CD14-positive monocyte (primary cell): ENCODE data around the gene RHOT2. TPM values are rescaled to one million over a fixed set of nuclear protein-coding genes. Genes with fewer than 3 reads are reported as not detected.
A peak's percentile ranks its signal among the peaks of the same experiment; 100 is the strongest.

ENCODE experiments used
- DNase-seq, 3 donors: peaks; one replicate each; pipeline ENCODE4 v3.0.0-alpha.2; 2011 to 2022
- H2AFZ ChIP-seq: 2 replicates; pipeline ENCODE4 v1.6.0; 2012; ENCODE audit warnings: mild to moderate bottlenecking, low read depth, low read length, inconsistent platforms; ENCODE audit not compliant: insufficient read depth, poor library complexity, severe bottlenecking
- H3K27ac ChIP-seq, 2 donors: 1 replicate in 1 of 2; 2 replicates in 1 of 2; pipeline ENCODE4 v1.5.1; 2012 to 2013; ENCODE audit warnings: low read length in 2 of 2, control low read depth in 1 of 2, inconsistent platforms in 1 of 2, low read depth in 1 of 2, mild to moderate bottlenecking in 1 of 2
- H3K27me3 ChIP-seq, 2 donors: one replicate each; pipeline versions ENCODE4 v1.6.0 to v1.6.1; 2011 to 2013; ENCODE audit warnings: low read length in 2 of 2; ENCODE audit not compliant: control insufficient read depth in 2 of 2, insufficient read depth in 2 of 2
- H3K36me3 ChIP-seq, 2 donors: replicated peaks in 1 of 2; 1 replicate in 1 of 2; 2 replicates in 1 of 2; pipeline versions ENCODE4 v1.5.1 to v1.6.1; 2012 to 2013; ENCODE audit warnings: low read length in 2 of 2, control low read depth in 1 of 2, inconsistent platforms in 1 of 2, mild to moderate bottlenecking in 1 of 2; ENCODE audit not compliant: insufficient read depth in 2 of 2, control insufficient read depth in 1 of 2
- H3K4me1 ChIP-seq, 2 donors: 1 replicate in 1 of 2; 2 replicates in 1 of 2; pipeline versions ENCODE4 v1.5.1 to v1.6.1; 2012 to 2013; ENCODE audit warnings: low read length in 2 of 2, control low read depth in 1 of 2, inconsistent platforms in 1 of 2, mild to moderate bottlenecking in 1 of 2, moderate library complexity in 1 of 2; ENCODE audit not compliant: insufficient read depth in 2 of 2, control insufficient read depth in 1 of 2
- H3K4me2 ChIP-seq: replicated peaks from 2 replicates; pipeline ENCODE3; 2012; ENCODE audit warnings: low read length, moderate library complexity, mild to moderate bottlenecking; ENCODE audit not compliant: poor library complexity, severe bottlenecking; ENCODE audit errors: extremely low read depth
- H3K4me3 ChIP-seq, 3 experiments: fragments of 200-600 bp in 1 of 3; sonication (generic) in 1 of 3; replicated peaks in 1 of 3; 1 replicate in 2 of 3; 2 replicates in 1 of 3; pipeline ENCODE4 v1.5.1; 2011 to 2013; ENCODE audit warnings: low read length in 3 of 3, mild to moderate bottlenecking in 3 of 3, control low read depth in 2 of 3, low read depth in 2 of 3, inconsistent platforms in 1 of 3, moderate library complexity in 1 of 3
- H3K79me2 ChIP-seq: 2 replicates; pipeline ENCODE4 v1.6.0; 2012; ENCODE audit warnings: mild to moderate bottlenecking, control low read depth, inconsistent platforms, low read length, moderate library complexity; ENCODE audit not compliant: insufficient read depth
- H3K9ac ChIP-seq: 2 replicates; pipeline ENCODE4 v1.6.0; 2017; ENCODE audit warnings: low read length, mild to moderate bottlenecking; ENCODE audit not compliant: insufficient read depth, poor library complexity, severe bottlenecking
- H3K9me3 ChIP-seq, 2 donors: replicated peaks in 1 of 2; 1 replicate in 1 of 2; 2 replicates in 1 of 2; pipeline versions ENCODE4 v1.5.1 to v1.6.1; 2012 to 2013; ENCODE audit warnings: low read length in 2 of 2, control low read depth in 1 of 2; ENCODE audit not compliant: control insufficient read depth in 1 of 2, insufficient read depth in 1 of 2
- H4K20me1 ChIP-seq: 2 replicates; pipeline ENCODE4 v1.6.0; 2012; ENCODE audit warnings: mild to moderate bottlenecking, low read length, control low read depth, moderate library complexity; ENCODE audit not compliant: insufficient read depth
- H3K27ac Mint-ChIP-seq, 7 donors: one replicate each; pipeline ENCODE4 v1.8.0; 2020; ENCODE audit warnings: mild to moderate bottlenecking in 7 of 7, mixed read lengths in 7 of 7, moderate library complexity in 6 of 7, inconsistent platforms in 2 of 7
- H3K27me3 Mint-ChIP-seq, 3 donors: one replicate each; pipeline ENCODE4 v1.8.0; 2021 to 2022; ENCODE audit warnings: low read depth in 3 of 3, mild to moderate bottlenecking in 3 of 3, mixed read lengths in 3 of 3, moderate library complexity in 3 of 3, inconsistent platforms in 1 of 3
- H3K36me3 Mint-ChIP-seq, 2 donors: one replicate each; pipeline ENCODE4 v1.8.0; 2020; ENCODE audit warnings: mixed read lengths in 2 of 2, inconsistent platforms in 1 of 2, mild to moderate bottlenecking in 1 of 2
- H3K4me1 Mint-ChIP-seq: one replicate; pipeline ENCODE4 v1.8.0; 2020; ENCODE audit warnings: mild to moderate bottlenecking, mixed read lengths
- H3K4me3 Mint-ChIP-seq, 2 donors: one replicate each; pipeline ENCODE4 v1.8.0; 2020; ENCODE audit warnings: mild to moderate bottlenecking in 2 of 2, mixed read lengths in 2 of 2, moderate library complexity in 1 of 2
- H3K9me3 Mint-ChIP-seq, 7 donors: one replicate each; pipeline ENCODE4 v1.8.0; 2020 to 2022; ENCODE audit warnings: mixed read lengths in 7 of 7, mild to moderate bottlenecking in 6 of 7, moderate library complexity in 6 of 7, inconsistent platforms in 2 of 7
- CTCF ChIP-seq: fragments of 200-600 bp; IDR thresholded peaks from one replicate; pipeline ENCODE4 v1.8.0; 2022; ENCODE audit warnings: antibody characterized with exemption, mild to moderate bottlenecking
- WGBS: methylation state at CpG from one replicate; pipeline ENCODE4 v1.1.5; 2013; ENCODE audit warnings: missing lambda C conversion rate; ENCODE audit not compliant: insufficient coverage; 5-methylcytosine and 5-hydroxymethylcytosine counted together
- intact Hi-C, 2 donors: fragments of 100-400 bp; cut with micrococcal nuclease; formaldehyde crosslinking; loops; one replicate each; pipeline versions ENCODE4 v1.15.0 to v1.15.1; 2023
- polyA plus RNA-seq, 3 donors: library from polyadenylated mRNA; depleted of rRNA in 1 of 3; unstranded in 2 of 3; stranded (reverse) in 1 of 3; fragments of 300-500 nt in 2 of 3; fragments of >200 nt in 1 of 3; fragmentation: Illumina TruSeq in 2 of 3; gene quantifications; 1 replicate in 2 of 3; 2 replicates in 1 of 3; pipeline ENCODE4 v1.2.3, GENCODE V29; 2012 to 2021

The RHOT2 gene
- polyA plus RNA-seq, 3 donors: 25.4 to 276 (median 26.3) TPM

DNA sequence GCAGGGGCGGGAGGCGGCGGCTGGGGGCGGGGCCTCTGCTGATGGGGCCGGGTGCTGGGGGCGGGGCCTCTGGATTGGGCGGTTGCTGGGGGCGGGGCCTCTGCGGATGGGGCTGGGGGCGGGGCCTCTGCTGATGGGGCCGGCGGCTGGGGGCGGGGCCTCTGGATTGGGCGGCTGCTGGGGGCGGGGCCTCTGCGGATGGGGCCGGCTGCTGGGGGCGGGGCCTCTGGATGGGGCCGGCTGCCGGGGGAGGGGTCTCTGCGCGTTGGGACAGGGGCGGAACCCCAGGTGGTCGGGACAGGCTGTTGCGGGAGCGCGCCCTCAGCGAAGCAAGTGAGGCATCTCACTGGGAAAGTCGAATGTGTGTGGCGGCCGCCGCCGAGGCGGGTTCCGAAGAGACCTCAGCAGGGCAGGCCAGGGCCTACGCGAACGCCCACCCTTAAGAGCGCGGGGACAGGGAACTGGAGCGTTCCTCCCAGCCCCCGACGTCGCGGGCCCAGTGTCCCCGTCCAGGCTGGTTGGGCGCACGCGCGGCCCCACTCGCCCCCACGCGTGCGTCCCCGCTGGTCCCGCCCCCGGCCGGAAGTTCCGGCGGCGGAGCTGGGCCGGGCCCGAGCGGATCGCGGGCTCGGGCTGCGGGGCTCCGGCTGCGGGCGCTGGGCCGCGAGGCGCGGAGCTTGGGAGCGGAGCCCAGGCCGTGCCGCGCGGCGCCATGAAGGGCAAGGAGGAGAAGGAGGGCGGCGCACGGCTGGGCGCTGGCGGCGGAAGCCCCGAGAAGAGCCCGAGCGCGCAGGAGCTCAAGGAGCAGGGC is 12.1 kb downstream of the RHOT2 start, which contains the start of gene STUB1:
TSS of gene STUB1 (plus strand) at position 597 of the 811 bp plus-strand sequence. CDS start at position 713, 116 bp downstream.
- DNase-seq: peak; percentile 73 to 85 (median 75)
- Histone ChIP-seq H3K4me3 (peak within 1 kb of the TSS; percentile 58 to 82 (median 76)), H4K20me1 (peaks cover 35% of the 10 kb centered on the region), H3K9ac (peak within 1 kb of the TSS; percentile 78), H3K4me2 (peak within 1 kb of the TSS; percentile 95), H2AFZ (peak within 1 kb of the TSS; percentile 82), H3K9me3 (no peaks in the 10 kb centered on the region), H3K4me1 (peaks cover 39 to 59% of the 10 kb centered on the region in 2 donors), H3K27ac (peak within 1 kb of the TSS; percentile 74 to 85), H3K27me3 (peaks cover 3 to 25% of the 10 kb centered on the region in 2 donors), H3K79me2 (peaks cover 33% of the 10 kb centered on the region), H3K36me3 (peaks cover 10 to 20% of the 10 kb centered on the region in 2 donors)
- under 1% methylated on average over 76 of the region's 91 CpGs for WGBS
- intact Hi-C loops: loop anchor here (2.0 to 5.0 kb wide), 3 partner anchors 17 to 93 kb away; partner anchors contain the start of gene METTL26 (in 1 of the 2)
- H3K9me3 Mint-ChIP-seq: peaks cover 0 to 3% (median 0%) of the 10 kb centered on the region in 7 donors
- peaks cover 16 to 30% (median 19%) of the 10 kb centered on the region in 3 donors for H3K27me3 Mint-ChIP-seq
- H3K4me3 Mint-ChIP-seq: peak within 1 kb of the TSS; percentile 79 to 90
- TF ChIP-seq CTCF: no peak
- H3K36me3 Mint-ChIP-seq: peaks cover 14 to 21% of the 10 kb centered on the region in 2 donors
- H3K4me1 Mint-ChIP-seq: peaks cover 29% of the 10 kb centered on the region
- H3K27ac Mint-ChIP-seq: peak within 1 kb of the TSS; percentile 63 to 93 (median 91)

GRCh38 chr16:680625-680945 is 12.7 kb downstream of the RHOT2 start:
- no peaks in the 10 kb centered on the region for H3K9me3 Mint-ChIP-seq
- peaks cover 38 to 58% of the 10 kb centered on the region in 2 donors for H3K4me1 ChIP-seq
- H3K4me3 ChIP-seq: peak overlapping the region; percentile 58 to 82 (median 76)
- no peak for DNase-seq
- H3K27me3 ChIP-seq: peaks cover 3 to 21% of the 10 kb centered on the region in 2 donors
- intact Hi-C loops: loop anchor here (5.0 kb wide), 2 partner anchors 43 to 93 kb away; partner anchors contain the start of gene METTL26 (in 1 of the 2)
- peak overlapping the region in 4 of 7 donors; percentile 20 to 73 (median 56) for H3K27ac Mint-ChIP-seq
- peak overlapping the region; percentile 74 to 76 for H3K4me3 Mint-ChIP-seq
- H3K36me3 ChIP-seq: peaks cover 10 to 20% of the 10 kb centered on the region in 2 donors
- H2AFZ ChIP-seq: peak overlapping the region; percentile 79
- peaks cover 26% of the 10 kb centered on the region for H3K4me1 Mint-ChIP-seq
- peaks cover 33% of the 10 kb centered on the region for H3K79me2 ChIP-seq
- peak overlapping the region; percentile 52 to 74 for H3K27ac ChIP-seq
- peak overlapping the region; percentile 95 for H3K4me2 ChIP-seq
- H3K9me3 ChIP-seq: no peaks in the 10 kb centered on the region
- H3K36me3 Mint-ChIP-seq: peaks cover 14 to 21% of the 10 kb centered on the region in 2 donors
- TF ChIP-seq CTCF: no peak
- WGBS: under 1% methylated on average over 34 of the region's 38 CpGs
- peaks cover 13 to 25% (median 15%) of the 10 kb centered on the region in 3 donors for H3K27me3 Mint-ChIP-seq
- H4K20me1 ChIP-seq: peaks cover 32% of the 10 kb centered on the region
- H3K9ac ChIP-seq: peak overlapping the region; percentile 78
